RWPE1 (cell line): Measurements from ENCODE around the gene MEGF11.

ENCODE experiments used
- CTCF ChIA-PET: fragments of 350-600 bp; sonication (Branson Sonifier 250); formaldehyde crosslinking; extraction: SDS; loops from one replicate; lab custom pipeline; 2021; lab: Yijun Ruan, JAX
- POLR2A ChIA-PET: fragments of 400-600 bp; formaldehyde crosslinking; extraction: SDS; loops from one replicate; lab custom pipeline; 2020; ENCODE audit warnings: antibody characterized with exemption; ENCODE audit not compliant: low non-redundant PET; lab: Yijun Ruan, JAX
- DNase-seq: peaks from one replicate; pipeline ENCODE4 v3.0.0; 2012; ENCODE audit warnings: low spot score
- H3K27ac ChIP-seq: fragments of 450-650 bp; 2 replicates; pipeline ENCODE4 v1.5.1; 2017
- CTCF ChIP-seq: fragments of 450-650 bp; conservative IDR thresholded peaks from 2 replicates; pipeline ENCODE4 v1.5.1; 2017; ENCODE audit warnings: low read depth, mild to moderate bottlenecking

Gene MEGF11

DNA sequence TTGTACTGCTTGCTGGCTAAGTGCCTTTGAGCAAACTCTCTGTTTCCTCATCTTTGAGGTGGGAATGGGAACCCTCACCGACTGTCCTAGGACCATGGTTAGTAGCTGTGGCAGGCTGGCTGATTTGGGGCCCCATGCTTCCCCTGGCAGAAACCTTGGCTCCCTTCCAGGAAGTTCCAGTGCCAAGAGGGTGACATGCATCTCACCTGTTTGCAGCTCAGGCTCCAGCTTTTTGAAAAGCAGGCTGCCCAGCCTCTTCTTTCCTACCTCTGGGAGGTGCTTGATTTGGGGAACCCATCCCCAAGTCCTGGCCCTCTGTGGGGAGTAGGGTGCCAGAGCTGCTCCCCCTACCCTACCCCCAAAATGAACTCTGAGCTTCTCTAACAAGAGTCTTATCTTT lies 333.4 kb downstream of the MEGF11 start:
- CTCF ChIA-PET, result interaction anchor here (0.6 to 0.7 kb wide), 2 partner anchors 19 to 491 kb away, joined by 3 to 4 read pairs; no protein-coding TSS in a partner anchor
- TF ChIP-seq CTCF, result no peak
- no peak for DNase-seq
- H3K27ac ChIP-seq, result no peak overlapping the region
- POLR2A ChIA-PET, result no interaction called here

DNA sequence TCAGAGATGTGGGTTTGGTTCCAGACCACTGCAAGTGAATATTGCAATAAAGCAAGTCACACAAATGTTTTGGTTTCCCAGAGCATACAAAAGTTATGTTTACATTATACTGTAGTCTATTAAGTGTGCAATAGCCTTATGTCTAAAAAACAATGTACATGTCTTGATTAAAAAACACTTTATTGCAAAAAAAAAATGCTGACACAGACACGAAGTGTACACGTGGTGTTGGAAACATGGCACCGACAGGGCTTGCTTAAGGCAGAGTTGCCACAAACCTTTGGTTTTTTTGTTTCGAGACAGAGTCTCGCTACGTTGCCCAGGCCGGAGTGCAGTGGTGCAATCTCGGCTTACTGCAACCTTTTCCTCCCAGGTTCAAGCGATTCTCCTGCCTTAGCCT lies 334.2 kb downstream of the MEGF11 start:
- no peak overlapping the region for H3K27ac ChIP-seq
- TF ChIP-seq CTCF, result no peak
- ChIA-PET CTCF (no interaction called here), POLR2A (no interaction called here)
- no peak for DNase-seq

DNA sequence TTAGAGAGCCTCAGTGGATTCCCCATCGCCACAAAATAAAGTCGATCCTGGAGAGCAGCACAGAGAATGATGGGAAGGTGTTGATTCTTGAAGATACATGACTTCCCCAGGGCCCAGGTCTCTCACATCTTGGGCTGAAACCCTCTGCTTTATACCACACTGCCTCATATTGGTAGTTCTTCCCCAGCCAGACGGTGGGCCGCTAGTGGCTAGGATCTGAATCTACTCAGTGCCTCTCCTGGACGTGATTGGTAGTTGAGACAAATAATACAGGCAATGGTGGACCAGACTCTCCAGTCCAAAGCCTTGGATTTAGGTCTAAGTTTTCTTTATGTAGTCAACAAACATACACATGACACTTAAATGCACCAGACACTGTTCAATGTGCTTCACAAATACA lies 334.6 kb downstream of the MEGF11 start:
- POLR2A ChIA-PET, result no interaction called here
- TF ChIP-seq CTCF, result no peak
- CTCF ChIA-PET, result no interaction called here
- DNase-seq, result no peak
- no peak overlapping the region for H3K27ac ChIP-seq

- ChIA-PET CTCF (no interaction called here), POLR2A (interaction anchor here (0.6 kb wide), 1 partner anchor 424 kb away, joined by 3 read pairs; no protein-coding TSS in a partner anchor)
- no peak for TF ChIP-seq CTCF
- DNase-seq, result no peak
- no peak overlapping the region for H3K27ac ChIP-seq
Measured at GRCh38 chr15:65918357-65918920, 335.1 kb downstream of the MEGF11 start.

GRCh38 chr15:65917936-65918335 lies 335.6 kb downstream of the MEGF11 start:
- no peak for TF ChIP-seq CTCF
- POLR2A ChIA-PET, result interaction anchor here (0.6 kb wide), 1 partner anchor 424 kb away, joined by 3 read pairs; no protein-coding TSS in a partner anchor
- DNase-seq, result no peak
- no peak overlapping the region for H3K27ac ChIP-seq
- CTCF ChIA-PET, result interaction anchor here (1.0 kb wide), 1 partner anchor 128 kb away, joined by 3 read pairs; no protein-coding TSS in a partner anchor

GRCh38 chr15:65917407-65917756 lies 336.2 kb downstream of the MEGF11 start:
- no peak overlapping the region for H3K27ac ChIP-seq
- DNase-seq, result no peak
- ChIA-PET POLR2A (no interaction called here), CTCF (interaction anchor here (1.0 kb wide), 2 partner anchors 35 to 129 kb away, joined by 3 read pairs; no protein-coding TSS in a partner anchor)
- TF ChIP-seq CTCF, result no peak
